Parathyroid adenoma (tissue), 2 donors: ENCODE data around the gene INPP5K.

Experiments used
- H2AFZ ChIP-seq: fragments of 300-600 bp; sonication (generic); one replicate; pipeline ENCODE4 v1.7.0; 2017; ENCODE audit warnings: antibody characterized with exemption, mild to moderate bottlenecking
- H3K27ac ChIP-seq: fragments of 300-600 bp; sonication (generic); one replicate; pipeline ENCODE4 v1.7.0; 2017
- H3K27me3 ChIP-seq: fragments of 300-600 bp; sonication (generic); one replicate; pipeline ENCODE4 v1.7.0; 2017; ENCODE audit warnings: low read length; ENCODE audit not compliant: control insufficient read depth, insufficient read depth
- H3K36me3 ChIP-seq: fragments of 300-600 bp; sonication (generic); one replicate; pipeline ENCODE4 v1.7.0; 2017; ENCODE audit warnings: low read length; ENCODE audit not compliant: control insufficient read depth, insufficient read depth
- H3K4me1 ChIP-seq: fragments of 300-600 bp; sonication (generic); one replicate; pipeline ENCODE4 v1.7.0; 2017; ENCODE audit warnings: control low read depth
- H3K4me2 ChIP-seq: fragments of 300-600 bp; sonication (generic); one replicate; pipeline ENCODE4 v1.7.0; 2017; ENCODE audit warnings: low read length
- H3K4me3 ChIP-seq: fragments of 300-600 bp; sonication (generic); one replicate; pipeline ENCODE4 v1.7.0; 2017; ENCODE audit warnings: low read depth, low read length
- H3K79me2 ChIP-seq: fragments of 300-600 bp; sonication (generic); one replicate; pipeline ENCODE4 v1.7.0; 2017; ENCODE audit warnings: control low read depth
- H3K9ac ChIP-seq: fragments of 300-600 bp; sonication (generic); one replicate; pipeline ENCODE4 v1.7.0; 2017; ENCODE audit warnings: mild to moderate bottlenecking
- H3K9me3 ChIP-seq: fragments of 300-600 bp; sonication (generic); one replicate; pipeline ENCODE4 v1.7.0; 2017; ENCODE audit warnings: low read length; ENCODE audit not compliant: control insufficient read depth
- TF ChIP-seq, protein P1 (sequence below): fragments of 300-600 bp; sonication (generic); IDR thresholded peaks from one replicate; pipeline ENCODE4 v1.7.0; 2017; ENCODE audit warnings: antibody characterized with exemption, mild to moderate bottlenecking
- donor health status: primary hyperparathyroidism.

INPP5K gene

GRCh38 chr17:1553354-1554266 is 37.2 kb upstream of the INPP5K start:
- Histone ChIP-seq H3K36me3 (no peaks in the 10 kb centered on the region), H3K27ac (no peak overlapping the region)

DNA sequence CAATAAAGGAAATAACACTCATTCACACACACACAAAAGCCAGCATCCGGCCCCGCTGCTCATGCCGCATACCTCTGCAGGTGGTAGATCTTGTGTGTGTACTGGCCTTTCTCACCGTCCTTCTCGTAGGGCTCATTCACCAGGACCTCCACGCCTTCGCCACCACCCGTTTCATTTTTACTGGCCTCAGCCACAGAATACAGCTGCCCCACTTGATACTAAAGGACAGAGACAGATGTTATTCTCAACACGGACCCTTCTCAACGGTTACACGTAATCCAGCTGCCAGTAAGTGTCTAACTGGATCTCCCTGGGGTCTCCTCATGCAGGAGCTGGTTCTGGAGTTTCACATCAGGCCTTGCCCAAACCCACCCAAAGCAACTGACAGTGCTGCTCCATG is 36.5 kb upstream of the INPP5K start:
- H3K27ac ChIP-seq, result no peak overlapping the region
- H3K9me3 ChIP-seq, result no peaks in the 10 kb centered on the region
- H3K36me3 ChIP-seq, result no peaks in the 10 kb centered on the region
- no peak overlapping the region for H3K9ac ChIP-seq
- no peak overlapping the region for H3K4me3 ChIP-seq
- H3K27me3 ChIP-seq, result no peaks in the 10 kb centered on the region
- TF ChIP-seq, protein P1, sequence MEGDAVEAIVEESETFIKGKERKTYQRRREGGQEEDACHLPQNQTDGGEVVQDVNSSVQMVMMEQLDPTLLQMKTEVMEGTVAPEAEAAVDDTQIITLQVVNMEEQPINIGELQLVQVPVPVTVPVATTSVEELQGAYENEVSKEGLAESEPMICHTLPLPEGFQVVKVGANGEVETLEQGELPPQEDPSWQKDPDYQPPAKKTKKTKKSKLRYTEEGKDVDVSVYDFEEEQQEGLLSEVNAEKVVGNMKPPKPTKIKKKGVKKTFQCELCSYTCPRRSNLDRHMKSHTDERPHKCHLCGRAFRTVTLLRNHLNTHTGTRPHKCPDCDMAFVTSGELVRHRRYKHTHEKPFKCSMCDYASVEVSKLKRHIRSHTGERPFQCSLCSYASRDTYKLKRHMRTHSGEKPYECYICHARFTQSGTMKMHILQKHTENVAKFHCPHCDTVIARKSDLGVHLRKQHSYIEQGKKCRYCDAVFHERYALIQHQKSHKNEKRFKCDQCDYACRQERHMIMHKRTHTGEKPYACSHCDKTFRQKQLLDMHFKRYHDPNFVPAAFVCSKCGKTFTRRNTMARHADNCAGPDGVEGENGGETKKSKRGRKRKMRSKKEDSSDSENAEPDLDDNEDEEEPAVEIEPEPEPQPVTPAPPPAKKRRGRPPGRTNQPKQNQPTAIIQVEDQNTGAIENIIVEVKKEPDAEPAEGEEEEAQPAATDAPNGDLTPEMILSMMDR, result no peak
- H3K79me2 ChIP-seq, result peaks cover 38% of the 10 kb centered on the region
- no peak overlapping the region for H2AFZ ChIP-seq
- H3K4me1 ChIP-seq, result peaks cover 10% of the 10 kb centered on the region
- no peak overlapping the region for H3K4me2 ChIP-seq

More at GRCh38 chr17:1553354-1554266, 37.2 kb upstream of the INPP5K start:
- no peak overlapping the region for H2AFZ ChIP-seq
- H3K4me1 ChIP-seq, result peaks cover 10% of the 10 kb centered on the region
- H3K4me2 ChIP-seq, result no peak overlapping the region
- H3K27me3 ChIP-seq, result no peaks in the 10 kb centered on the region
- H3K9me3 ChIP-seq, result no peaks in the 10 kb centered on the region
- peaks cover 42% of the 10 kb centered on the region for H3K79me2 ChIP-seq
- H3K9ac ChIP-seq, result no peak overlapping the region
- no peak overlapping the region for H3K4me3 ChIP-seq
- TF ChIP-seq, protein P1, result no peak

- Histone ChIP-seq H3K27ac (no peak overlapping the region), H2AFZ (no peak overlapping the region), H3K9ac (no peak overlapping the region), H3K4me3 (no peak overlapping the region), H3K36me3 (no peaks in the 10 kb centered on the region), H3K4me2 (no peak overlapping the region), H3K27me3 (no peaks in the 10 kb centered on the region), H3K9me3 (no peaks in the 10 kb centered on the region), H3K79me2 (peaks cover 30% of the 10 kb centered on the region), H3K4me1 (peaks cover 10% of the 10 kb centered on the region)
- TF ChIP-seq, protein P1, result no peak
Measured at GRCh38 chr17:1551741-1552140, 35.3 kb upstream of the INPP5K start.

DNA sequence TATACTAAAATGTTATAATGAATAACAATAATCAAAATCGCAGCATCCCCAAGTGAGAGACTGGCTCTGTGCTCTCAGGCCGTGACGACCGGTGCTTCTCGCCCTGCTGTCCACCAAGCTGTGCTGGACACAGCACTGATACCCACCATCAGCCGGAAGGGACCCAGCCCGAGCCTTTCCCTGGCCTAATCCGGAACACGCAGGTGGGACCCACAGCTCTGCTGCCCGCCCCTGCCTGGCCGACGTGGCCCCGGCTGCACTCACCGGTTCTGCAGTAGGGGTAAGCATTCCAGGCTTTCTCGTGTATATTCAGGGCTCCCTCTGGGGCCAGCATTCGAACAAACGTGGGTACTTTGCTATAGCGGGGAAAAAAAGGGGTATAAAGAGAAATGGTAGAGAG is 31.6 kb upstream of the INPP5K start:
- Histone ChIP-seq H3K36me3 (no peaks in the 10 kb centered on the region), H3K27me3 (no peaks in the 10 kb centered on the region), H3K4me1 (no peaks in the 10 kb centered on the region), H3K9me3 (no peaks in the 10 kb centered on the region), H3K4me3 (no peak overlapping the region), H3K79me2 (peaks cover 13% of the 10 kb centered on the region), H3K9ac (no peak overlapping the region), H3K4me2 (no peak overlapping the region), H3K27ac (no peak overlapping the region), H2AFZ (no peak overlapping the region)
- TF ChIP-seq, protein P1, result no peak
